ENCODE data around the gene SRCAP.
A peak's percentile ranks its signal among the peaks of the same experiment; 100 is the strongest.

Gene SRCAP

DNA sequence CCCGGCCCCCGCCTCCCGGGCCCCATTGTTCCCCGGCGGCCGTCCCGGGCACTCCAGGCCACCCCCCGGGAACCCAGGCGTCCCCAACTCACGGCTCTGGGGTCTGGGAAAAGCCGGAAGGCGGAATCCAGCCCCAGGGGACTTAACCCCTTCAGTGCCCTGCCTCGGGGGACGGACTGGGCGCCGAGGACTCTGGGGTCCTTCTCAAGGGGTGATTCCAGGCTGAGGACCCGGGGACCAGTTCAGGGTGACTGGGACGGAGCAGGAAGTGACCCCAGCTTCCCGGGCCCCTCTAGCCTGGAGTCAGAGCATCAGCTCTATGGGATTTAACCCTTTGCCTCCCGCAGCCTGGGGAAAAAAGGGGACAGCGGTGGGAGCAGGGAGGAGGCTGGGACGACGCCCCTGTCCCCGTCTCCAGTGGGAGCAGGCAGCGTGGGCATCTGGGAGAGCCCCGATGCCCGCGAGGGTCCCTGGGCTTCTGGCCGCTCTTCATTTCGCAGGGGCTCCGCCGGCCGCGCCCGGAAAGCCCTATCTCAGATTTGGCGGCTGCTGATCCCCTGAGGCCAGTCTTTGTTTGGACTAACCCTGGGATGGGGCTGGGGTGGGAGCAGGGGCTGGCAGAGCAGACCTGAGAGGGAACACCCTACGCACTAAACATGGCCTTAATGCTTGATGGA is 88.1 kb downstream of the SRCAP start, which contains the start of gene ZNF629 (continued):
- peak; percentile 44; the same call in 1 of the 2 replicates for TF ChIP-seq ZNF146 (tag by site-specific recombination; IDR thresholded peaks at IDR 0.05)
- no peak for TF ChIP-seq ZNF223 (tag by site-specific recombination; IDR thresholded peaks at IDR 0.05)
- no peak for TF ChIP-seq ZFP37 (tag by site-specific recombination; IDR thresholded peaks at IDR 0.05)
- peak; percentile 70; the same call in 1 of the 2 replicates for TF ChIP-seq SP7 (tag by site-specific recombination; IDR thresholded peaks at IDR 0.05)
- peak; percentile 99 for TF ChIP-seq ZNF335 (tag by site-specific recombination; conservative IDR thresholded peaks at IDR 0.05)
- no peak for TF ChIP-seq ZNF473 (tag by site-specific recombination; IDR thresholded peaks at IDR 0.05)
- 0 out of 2 replicates have a peak, but pooled peaks have one; percentile 38 for TF ChIP-seq PBX3 (CRISPR knock-in tag; IDR thresholded peaks at IDR 0.05)
- TF ChIP-seq ZNF324 (tag by site-specific recombination; IDR thresholded peaks at IDR 0.05) = peak; percentile 86
- peak; percentile 69; the same call in 1 of the 2 replicates for TF ChIP-seq KLF1 (tag by site-specific recombination; IDR thresholded peaks at IDR 0.05)
- TF ChIP-seq SCRT1 (tag by site-specific recombination; IDR thresholded peaks at IDR 0.05; ENCODE audit: borderline replicate concordance) = no peak
- TF ChIP-seq ZNF677 (tag by site-specific recombination; IDR thresholded peaks at IDR 0.05) = no peak
- TF ChIP-seq, protein P1, sequence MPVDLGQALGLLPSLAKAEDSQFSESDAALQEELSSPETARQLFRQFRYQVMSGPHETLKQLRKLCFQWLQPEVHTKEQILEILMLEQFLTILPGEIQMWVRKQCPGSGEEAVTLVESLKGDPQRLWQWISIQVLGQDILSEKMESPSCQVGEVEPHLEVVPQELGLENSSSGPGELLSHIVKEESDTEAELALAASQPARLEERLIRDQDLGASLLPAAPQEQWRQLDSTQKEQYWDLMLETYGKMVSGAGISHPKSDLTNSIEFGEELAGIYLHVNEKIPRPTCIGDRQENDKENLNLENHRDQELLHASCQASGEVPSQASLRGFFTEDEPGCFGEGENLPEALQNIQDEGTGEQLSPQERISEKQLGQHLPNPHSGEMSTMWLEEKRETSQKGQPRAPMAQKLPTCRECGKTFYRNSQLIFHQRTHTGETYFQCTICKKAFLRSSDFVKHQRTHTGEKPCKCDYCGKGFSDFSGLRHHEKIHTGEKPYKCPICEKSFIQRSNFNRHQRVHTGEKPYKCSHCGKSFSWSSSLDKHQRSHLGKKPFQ (tag by site-specific recombination; IDR thresholded peaks at IDR 0.05) = peak; percentile 70; the same call in 1 of the 2 replicates
- TF ChIP-seq PRDM4 (tag by site-specific recombination; IDR thresholded peaks at IDR 0.05) = peak; percentile 69
- peak; percentile 73 for TF ChIP-seq YY1 (tag by site-specific recombination; IDR thresholded peaks at IDR 0.05)
- peak; percentile 86 for TF ChIP-seq ZSCAN30 (tag by site-specific recombination; IDR thresholded peaks at IDR 0.05)
- TF ChIP-seq ZNF2 (tag by site-specific recombination; IDR thresholded peaks at IDR 0.05) = peak; percentile 82
- TF ChIP-seq ZNF629 (tag by site-specific recombination; IDR thresholded peaks at IDR 0.05) = peak; percentile 81
- TF ChIP-seq TRIM28 (IDR thresholded peaks at IDR 0.05; ENCODE audit: borderline replicate concordance, low read length) = 0 out of 2 replicates have a peak, but pooled peaks have one; percentile 35
- TF ChIP-seq, protein P2, sequence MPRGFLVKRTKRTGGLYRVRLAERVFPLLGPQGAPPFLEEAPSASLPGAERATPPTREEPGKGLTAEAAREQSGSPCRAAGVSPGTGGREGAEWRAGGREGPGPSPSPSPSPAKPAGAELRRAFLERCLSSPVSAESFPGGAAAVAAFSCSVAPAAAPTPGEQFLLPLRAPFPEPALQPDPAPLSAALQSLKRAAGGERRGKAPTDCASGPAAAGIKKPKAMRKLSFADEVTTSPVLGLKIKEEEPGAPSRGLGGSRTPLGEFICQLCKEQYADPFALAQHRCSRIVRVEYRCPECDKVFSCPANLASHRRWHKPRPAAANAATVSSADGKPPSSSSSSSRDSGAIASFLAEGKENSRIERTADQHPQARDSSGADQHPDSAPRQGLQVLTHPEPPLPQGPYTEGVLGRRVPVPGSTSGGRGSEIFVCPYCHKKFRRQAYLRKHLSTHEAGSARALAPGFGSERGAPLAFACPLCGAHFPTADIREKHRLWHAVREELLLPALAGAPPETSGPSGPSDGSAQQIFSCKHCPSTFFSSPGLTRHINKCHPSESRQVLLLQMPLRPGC (tag by site-specific recombination; IDR thresholded peaks at IDR 0.05) = peak; percentile 74
- TF ChIP-seq ZNF518A (tag by site-specific recombination; conservative IDR thresholded peaks at IDR 0.05; ENCODE audit: low read depth) = peak; percentile 74
- TF ChIP-seq, protein P3, sequence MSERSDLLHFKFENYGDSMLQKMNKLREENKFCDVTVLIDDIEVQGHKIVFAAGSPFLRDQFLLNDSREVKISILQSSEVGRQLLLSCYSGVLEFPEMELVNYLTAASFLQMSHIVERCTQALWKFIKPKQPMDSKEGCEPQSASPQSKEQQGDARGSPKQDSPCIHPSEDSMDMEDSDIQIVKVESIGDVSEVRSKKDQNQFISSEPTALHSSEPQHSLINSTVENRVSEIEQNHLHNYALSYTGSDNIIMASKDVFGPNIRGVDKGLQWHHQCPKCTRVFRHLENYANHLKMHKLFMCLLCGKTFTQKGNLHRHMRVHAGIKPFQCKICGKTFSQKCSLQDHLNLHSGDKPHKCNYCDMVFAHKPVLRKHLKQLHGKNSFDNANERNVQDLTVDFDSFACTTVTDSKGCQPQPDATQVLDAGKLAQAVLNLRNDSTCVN (tag by site-specific recombination; optimal IDR thresholded peaks at IDR 0.05) = peak; percentile 42
- TF ChIP-seq ZNF558 (tag by site-specific recombination; IDR thresholded peaks at IDR 0.05) = 0 out of 2 replicates have a peak, but pooled peaks have one; percentile 11

All from HEK293 (cell line).